Erythroblast (primary cell): ENCODE data around the gene FCHO2.

Source experiments
- DNase-seq, 2 experiments: peaks; one replicate each; lab custom pipeline; 2025; lab: John Stamatoyannopoulos, UW
- GATA1 ChIP-seq: IDR thresholded peaks from 2 replicates; pipeline ENCODE4 v1.6.1; 2011; ENCODE audit warnings: low read depth, mild to moderate bottlenecking, control low read depth, low read length, moderate library complexity
- POLR2A ChIP-seq: IDR thresholded peaks from 2 replicates; pipeline ENCODE4 v1.6.1; 2011; ENCODE audit warnings: mild to moderate bottlenecking, low read length

Gene FCHO2

GRCh38 chr5:73030531-73030930, 74.7 kb downstream of the FCHO2 start:
- no peak for DNase-seq
- TF ChIP-seq GATA1 (no peak), POLR2A (no peak)

- no peak for DNase-seq
Observed at GRCh38 chr5:73030995-73031394, 75.2 kb downstream of the FCHO2 start.

GRCh38 chr5:73031839-73032238, 76.0 kb downstream of the FCHO2 start:
- TF ChIP-seq GATA1 (no peak), POLR2A (no peak)
- peak; percentile 25 to 50 for DNase-seq

More at GRCh38 chr5:73030995-73031394, 75.2 kb downstream of the FCHO2 start:
- no peak for TF ChIP-seq POLR2A
- TF ChIP-seq GATA1, result no peak

GRCh38 chr5:73032635-73033034, 76.8 kb downstream of the FCHO2 start:
- no peak for TF ChIP-seq POLR2A
- DNase-seq, result no peak

GRCh38 chr5:73037545-73037944, 81.7 kb downstream of the FCHO2 start:
- no peak for TF ChIP-seq POLR2A
- no peak for TF ChIP-seq GATA1
- DNase-seq, result no peak

GRCh38 chr5:73039082-73039481, 83.2 kb downstream of the FCHO2 start:
- peak in 1 of 2 experiments; percentile 21 for DNase-seq
- TF ChIP-seq POLR2A, result no peak
- TF ChIP-seq GATA1, result no peak

GRCh38 chr5:73042993-73043392, 87.2 kb downstream of the FCHO2 start:
- TF ChIP-seq POLR2A (no peak), GATA1 (no peak)
- DNase-seq, result no peak

GRCh38 chr5:73044546-73044945, 88.7 kb downstream of the FCHO2 start:
- TF ChIP-seq POLR2A (no peak), GATA1 (no peak)

GRCh38 chr5:73045623-73046022, 89.8 kb downstream of the FCHO2 start:
- no peak for DNase-seq
- TF ChIP-seq POLR2A, result no peak
- TF ChIP-seq GATA1, result no peak

More at GRCh38 chr5:73044546-73044945, 88.7 kb downstream of the FCHO2 start:
- DNase-seq, result no peak

- no peak for TF ChIP-seq GATA1
- TF ChIP-seq POLR2A, result no peak
- DNase-seq, result no peak
Observed at GRCh38 chr5:73061593-73061992, 105.8 kb downstream of the FCHO2 start.

GRCh38 chr5:73066466-73066865, 110.6 kb downstream of the FCHO2 start:
- no peak for DNase-seq
- TF ChIP-seq GATA1 (no peak), POLR2A (no peak)

- DNase-seq, result no peak
- TF ChIP-seq POLR2A, result no peak
- TF ChIP-seq GATA1, result no peak
Observed at GRCh38 chr5:73067213-73067612, 111.4 kb downstream of the FCHO2 start.

GRCh38 chr5:73081093-73081492, 125.3 kb downstream of the FCHO2 start:
- TF ChIP-seq GATA1 (no peak), POLR2A (no peak)
- no peak for DNase-seq

GRCh38 chr5:73088026-73088425, 132.2 kb downstream of the FCHO2 start:
- no peak for DNase-seq
- TF ChIP-seq GATA1, result no peak
- TF ChIP-seq POLR2A, result no peak

GRCh38 chr5:73093943-73094342, 138.1 kb downstream of the FCHO2 start:
- DNase-seq, result peak; percentile 8 to 44
- no peak for TF ChIP-seq GATA1
- no peak for TF ChIP-seq POLR2A
